HepG2 (cell line): Measurements from ENCODE around the gene IST1. TPM values are rescaled to one million over a fixed set of nuclear protein-coding genes. Genes with fewer than 3 reads are reported as not detected.

Source experiments
- ATAC-seq: fragments of 200-7000 bp; cut with Tn5 transposase; 3 replicates; pipeline ENCODE4 v1.9.1; 2020; ENCODE audit warnings: mild to moderate bottlenecking, moderate library complexity
- BruUV-seq: library from RNA; stranded (reverse); fragments of 400-500 nt; replicated peaks from 2 replicates; lab custom pipeline; 2021; lab: Mats Ljungman, UMichigan
- CTCF ChIA-PET: fragments of 300-600 bp; formaldehyde crosslinking; extraction: SDS; loops from one replicate; lab custom pipeline; 2021; ENCODE audit warnings: low total read pairs, inconsistent platforms, low intra/inter-chr PET ratio; lab: Yijun Ruan, JAX
- POLR2A ChIA-PET: fragments of 350-600 bp; sonication (Branson Sonifier 250); formaldehyde crosslinking; loops from one replicate; lab custom pipeline; 2020; ENCODE audit warnings: antibody characterized with exemption, inconsistent platforms; lab: Yijun Ruan, JAX
- DNase-seq: peaks from one replicate; pipeline ENCODE4 v3.0.0-alpha.2; 2015; ENCODE audit warnings: low spot score
- FAIRE-seq: peaks from 3 replicates; lab custom pipeline; 2011; peaks lifted over from hg19 to GRCh38; lab: Jason Lieb, UNC
- H2AFZ ChIP-seq: one replicate; pipeline ENCODE4 v1.6.1; 2011; ENCODE audit warnings: low read length, inconsistent platforms
- H3K27ac ChIP-seq: fragments of 300-600 bp; 3 replicates; pipeline ENCODE4 v1.8.0; 2011; ENCODE audit warnings: mixed run types, mild to moderate bottlenecking, mixed read lengths, low read length, inconsistent platforms; ENCODE audit not compliant: insufficient read depth; ENCODE audit errors: extremely low read length
- H3K27me3 ChIP-seq, 2 experiments: fragments of 200-600 bp in 1 of 2; 2 replicates in 1 of 2; 3 replicates in 1 of 2; pipeline versions ENCODE4 v1.6.0 to v1.8.0; 2011; ENCODE audit warnings: low read length in 2 of 2, mild to moderate bottlenecking in 2 of 2, moderate library complexity in 2 of 2, inconsistent platforms in 1 of 2; ENCODE audit not compliant: insufficient read depth in 2 of 2, control insufficient read depth in 1 of 2
- H3K36me3 ChIP-seq, 2 experiments: fragments of 200-600 bp in 1 of 2; replicated peaks in 1 of 2; 2 replicates in 1 of 2; 3 replicates in 1 of 2; pipeline versions ENCODE4 v1.5.1 to v1.8.0; 2011; ENCODE audit warnings: low read length in 2 of 2, inconsistent platforms in 1 of 2; ENCODE audit not compliant: insufficient read depth in 2 of 2, control insufficient read depth in 1 of 2
- H3K4me1 ChIP-seq: 2 replicates; pipeline ENCODE4 v1.5.1; 2012; ENCODE audit warnings: low read length, inconsistent platforms; ENCODE audit not compliant: insufficient read depth
- H3K4me2 ChIP-seq: 2 replicates; pipeline ENCODE4 v1.6.0; 2011; ENCODE audit warnings: low read depth, low read length, inconsistent platforms
- H3K4me3 ChIP-seq, 3 experiments: fragments of 200-600 bp in 1 of 3; sonication (generic), shearing (Covaris generic) in 1 of 3; replicated peaks in 1 of 3; 2 replicates each; pipeline ENCODE4 v1.5.1; 2011 to 2016; ENCODE audit warnings: low read length in 3 of 3, inconsistent platforms in 2 of 3, low read depth in 2 of 3, mild to moderate bottlenecking in 2 of 3, control low read depth in 1 of 3, mixed read lengths in 1 of 3; ENCODE audit not compliant: insufficient read depth in 1 of 3
- H3K79me2 ChIP-seq: one replicate; pipeline ENCODE4 v1.6.1; 2011; ENCODE audit warnings: low read length, inconsistent platforms; ENCODE audit not compliant: insufficient read depth
- H3K9ac ChIP-seq: 2 replicates; pipeline ENCODE4 v1.6.0; 2011; ENCODE audit warnings: mild to moderate bottlenecking, low read depth, low read length, inconsistent platforms; ENCODE audit not compliant: insufficient read depth
- H3K9me3 ChIP-seq: 2 replicates; pipeline ENCODE4 v1.5.1; 2012; ENCODE audit warnings: mild to moderate bottlenecking, low read length
- H4K20me1 ChIP-seq: 2 replicates; pipeline ENCODE4 v1.6.0; 2011; ENCODE audit warnings: inconsistent platforms, mild to moderate bottlenecking, low read length, moderate library complexity; ENCODE audit not compliant: insufficient read depth
- MXD1 ChIP-seq: sonication (generic); formaldehyde crosslinking; IDR thresholded peaks from 2 replicates; pipeline ENCODE4 v1.4.0; 2020; ENCODE audit warnings: mild to moderate bottlenecking, missing genetic modification reagents
- POLR2AphosphoS2 ChIP-seq: IDR thresholded peaks from 2 replicates; pipeline ENCODE4 v1.6.1; 2011; ENCODE audit warnings: low read depth, low read length, improper control_type of control experiment
- RBM22 ChIP-seq: fragments of 200-400 bp; formaldehyde crosslinking; optimal IDR thresholded peaks from 2 replicates; pipeline ENCODE3; 2017; ENCODE audit warnings: mild to moderate bottlenecking, low read length, moderate library complexity
- RNF2 ChIP-seq: fragments of 450-650 bp; conservative IDR thresholded peaks from 2 replicates; pipeline ENCODE4 v1.6.1; 2016; ENCODE audit warnings: low read depth
- ZNF317 ChIP-seq: sonication (generic); formaldehyde crosslinking; IDR thresholded peaks from 2 replicates; pipeline ENCODE4 v1.5.0; 2020; ENCODE audit warnings: mild to moderate bottlenecking, missing genetic modification reagents
- WGBS: methylation state at CpG from one replicate; pipeline ENCODE4 v1.1.6; 2017; ENCODE audit warnings: low lambda C conversion rate; 5-methylcytosine and 5-hydroxymethylcytosine counted together
- in situ Hi-C: cut with HindIII; loops from 2 replicates; pipeline ENCODE4 v1.10.0; 2017; ENCODE audit warnings: low pct_unique_long_range_greater_than_20kb; ENCODE audit not compliant: extremely low pct_ligation_motif_present
- intact Hi-C: fragments of 100-400 bp; cut with micrococcal nuclease; formaldehyde crosslinking; loops from one replicate; pipeline ENCODE4 v1.10.0; 2022; ENCODE audit not compliant: unreplicated experiment
- polyA plus RNA-seq, 8 experiments: library from polyadenylated mRNA; depleted of rRNA in 3 of 8; stranded (reverse) in 7 of 8; unstranded in 1 of 8; fragments of >200 nt; fragmentation: Illumina TruSeq in 4 of 8; extraction: Trizol in 4 of 8; gene quantifications; 2 replicates each; pipeline versions ENCODE4 v1.2.1 to v1.2.3, GENCODE V29; 2011 to 2016; ENCODE audit warnings: low read depth in 4 of 8, missing spikeins in 1 of 8, mixed read lengths in 1 of 8; ENCODE audit not compliant: insufficient read depth in 1 of 8
- total RNA-seq, 5 experiments: library from RNA; depleted of rRNA; stranded (reverse); fragments of >200 nt; fragmentation: Illumina TruSeq; extraction: Trizol; gene quantifications; 2 replicates each; pipeline ENCODE4 v1.2.3, GENCODE V29; 2016; ENCODE audit warnings: low read depth in 1 of 5

Gene IST1
- total and polyA plus RNA-seq, 2 of the 13 experiments (the other 11 are each of a cell fraction or from before 2014, with no cell fraction given), result 346 to 415 TPM

DNA sequence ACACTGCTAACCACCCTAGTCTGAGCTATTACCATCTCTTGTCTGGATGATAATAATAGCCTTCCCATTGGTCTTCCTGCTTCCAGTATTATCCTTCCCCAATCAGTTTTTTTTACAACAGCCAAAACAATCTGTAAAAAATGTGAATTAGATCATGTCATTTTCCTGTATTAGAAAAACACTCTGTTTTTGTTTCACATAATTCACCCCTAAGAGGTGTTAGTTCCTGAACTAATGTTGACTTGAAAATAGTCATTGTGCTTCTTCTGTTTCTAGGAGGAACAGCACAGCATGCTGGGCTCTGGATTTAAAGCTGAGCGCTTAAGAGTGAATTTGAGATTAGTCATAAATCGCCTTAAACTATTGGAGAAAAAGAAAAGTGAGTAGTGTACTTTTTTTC is 20.0 kb downstream of the IST1 start:
- H4K20me1 ChIP-seq, result peaks cover 89% of the 10 kb centered on the region
- intact Hi-C loops, result no loop called here
- POLR2A ChIA-PET, result interaction anchor here (0.7 kb wide), 1 partner anchor 147 kb away, joined by 3 read pairs; the partner anchor contains the start of gene HPR
- peaks cover 20 to 44% of the 10 kb centered on the region in 2 experiments for H3K36me3 ChIP-seq
- no peak for DNase-seq
- H3K9me3 ChIP-seq, result no peaks in the 10 kb centered on the region
- TF ChIP-seq MXD1 (CRISPR knock-in tag), result no peak
- TF ChIP-seq ZNF317 (CRISPR knock-in tag), result peak; percentile 25; the same call in 1 of the 2 replicates
- 99% methylated on average over 2 of the region's 2 CpGs for WGBS
- no peak overlapping the region for H2AFZ ChIP-seq
- peaks cover 54% of the 10 kb centered on the region for H3K4me1 ChIP-seq
- in situ Hi-C loops, result no loop called here
- BruUV-seq, result no TSS peak
- peaks cover 97% of the 10 kb centered on the region for H3K79me2 ChIP-seq
- H3K9ac ChIP-seq, result no peak overlapping the region
- no peak for ATAC-seq
- no peak overlapping the region for H3K4me3 ChIP-seq
- no peaks in the 10 kb centered on the region for H3K27me3 ChIP-seq
- H3K4me2 ChIP-seq, result no peak overlapping the region
- no peak for FAIRE-seq
- CTCF ChIA-PET, result no interaction called here
- H3K27ac ChIP-seq, result no peak overlapping the region

DNA sequence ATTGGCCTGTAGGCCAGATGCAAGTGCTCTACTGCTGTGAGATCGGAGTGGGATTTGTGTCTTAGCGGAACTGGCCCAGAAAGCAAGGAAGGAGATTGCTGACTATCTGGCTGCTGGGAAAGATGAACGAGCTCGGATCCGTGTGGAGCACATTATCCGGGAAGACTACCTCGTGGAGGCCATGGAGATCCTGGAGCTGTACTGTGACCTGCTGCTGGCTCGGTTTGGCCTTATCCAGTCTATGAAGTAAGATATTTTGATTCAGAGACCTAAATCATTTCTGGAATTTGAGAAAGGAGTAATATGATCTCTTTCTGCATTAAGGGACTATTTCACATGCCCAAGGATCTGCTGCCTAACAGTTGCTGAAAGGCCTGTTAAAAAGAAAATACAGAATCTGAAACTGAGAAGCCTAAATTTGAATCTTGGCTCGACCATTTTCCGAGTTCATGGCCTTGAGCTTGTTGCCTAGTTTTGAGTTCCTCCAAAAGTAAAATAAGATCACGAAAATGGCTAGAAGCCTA is 21.1 kb downstream of the IST1 start:
- peaks cover 46% of the 10 kb centered on the region for H3K4me1 ChIP-seq
- H3K79me2 ChIP-seq, result peaks cover 94% of the 10 kb centered on the region
- intact Hi-C loops (no loop called here), in situ Hi-C loops (no loop called here)
- WGBS, result 97% methylated on average over 11 of the region's 11 CpGs
- FAIRE-seq (no peak), ATAC-seq (no peak), DNase-seq (no peak)
- no peaks in the 10 kb centered on the region for H3K9me3 ChIP-seq
- H3K27ac ChIP-seq, result no peak overlapping the region
- H3K9ac ChIP-seq, result no peak overlapping the region
- H3K4me3 ChIP-seq, result no peak overlapping the region
- no peak overlapping the region for H3K4me2 ChIP-seq
- BruUV-seq, result no TSS peak
- H3K36me3 ChIP-seq, result peaks cover 27 to 55% of the 10 kb centered on the region in 2 experiments
- peaks cover 78% of the 10 kb centered on the region for H4K20me1 ChIP-seq
- TF ChIP-seq RBM22, result peak; percentile 79
- TF ChIP-seq POLR2AphosphoS2, result 0 out of 2 replicates have a peak, but pooled peaks have one; percentile 42
- no peak for TF ChIP-seq RNF2
- TF ChIP-seq, all 625 proteins: peak for 2
- Histone ChIP-seq H3K27me3 (no peaks in the 10 kb centered on the region), H2AFZ (no peak overlapping the region)
- ChIA-PET CTCF (no interaction called here), POLR2A (interaction anchor here (1.9 kb wide), 1 partner anchor 15 kb away, joined by 5 read pairs; no protein-coding TSS in a partner anchor)
